Gastroesophageal sphincter (tissue), 3 donors: ENCODE data around the gene TPP1.

ENCODE experiments used
- EP300 ChIP-seq: sonication (generic); formaldehyde crosslinking; IDR thresholded peaks from one replicate; pipeline ENCODE4 v1.6.1; 2017; ENCODE audit warnings: antibody characterized with exemption, mild to moderate bottlenecking
- POLR2A ChIP-seq, 2 donors: fragments of 450-650 bp; IDR thresholded peaks; one replicate each; pipeline ENCODE4 v1.6.1; 2017; ENCODE audit warnings: antibody characterized with exemption in 2 of 2, mild to moderate bottlenecking in 2 of 2, moderate library complexity in 1 of 2
- POLR2AphosphoS5 ChIP-seq: sonication (generic); formaldehyde crosslinking; IDR thresholded peaks from one replicate; pipeline ENCODE4 v1.6.1; 2017; ENCODE audit warnings: antibody characterized with exemption
- TF ChIP-seq, protein P1 (sequence below), 4 experiments: fragments of 200-600 bp in 2 of 4; fragments of 450-650 bp in 2 of 4; sonication (generic) in 1 of 4; IDR thresholded peaks; one replicate each; pipeline ENCODE4 v1.5.1; 2017 to 2019; ENCODE audit warnings: antibody characterized with exemption in 4 of 4, mild to moderate bottlenecking in 2 of 4, moderate library complexity in 2 of 4

GRCh38 chr11:6572215-6572614 lies 47.0 kb downstream of the TPP1 start:
- TF ChIP-seq, protein P1, sequence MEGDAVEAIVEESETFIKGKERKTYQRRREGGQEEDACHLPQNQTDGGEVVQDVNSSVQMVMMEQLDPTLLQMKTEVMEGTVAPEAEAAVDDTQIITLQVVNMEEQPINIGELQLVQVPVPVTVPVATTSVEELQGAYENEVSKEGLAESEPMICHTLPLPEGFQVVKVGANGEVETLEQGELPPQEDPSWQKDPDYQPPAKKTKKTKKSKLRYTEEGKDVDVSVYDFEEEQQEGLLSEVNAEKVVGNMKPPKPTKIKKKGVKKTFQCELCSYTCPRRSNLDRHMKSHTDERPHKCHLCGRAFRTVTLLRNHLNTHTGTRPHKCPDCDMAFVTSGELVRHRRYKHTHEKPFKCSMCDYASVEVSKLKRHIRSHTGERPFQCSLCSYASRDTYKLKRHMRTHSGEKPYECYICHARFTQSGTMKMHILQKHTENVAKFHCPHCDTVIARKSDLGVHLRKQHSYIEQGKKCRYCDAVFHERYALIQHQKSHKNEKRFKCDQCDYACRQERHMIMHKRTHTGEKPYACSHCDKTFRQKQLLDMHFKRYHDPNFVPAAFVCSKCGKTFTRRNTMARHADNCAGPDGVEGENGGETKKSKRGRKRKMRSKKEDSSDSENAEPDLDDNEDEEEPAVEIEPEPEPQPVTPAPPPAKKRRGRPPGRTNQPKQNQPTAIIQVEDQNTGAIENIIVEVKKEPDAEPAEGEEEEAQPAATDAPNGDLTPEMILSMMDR (IDR thresholded peaks at IDR 0.05): no peak
- TF ChIP-seq POLR2AphosphoS5 (peak; percentile 57), POLR2A (IDR thresholded peaks at IDR 0.05) (no peak), EP300 (no peak)
